Measurements from ENCODE around the gene NDUFV3.

Gene NDUFV3

GRCh38 chr21:42848932-42849758, 44.0 kb upstream of the NDUFV3 start:
- in situ Hi-C loops (cut with HindIII; ENCODE audit: low sequenced_read_pairs), result no loop called here
- no peak for DNase-seq (ENCODE audit: low read depth, low spot score)
- H3K4me3 ChIP-seq (ENCODE audit: low read depth, low read length), result no peak overlapping the region
- TF ChIP-seq CTCF (IDR thresholded peaks at IDR 0.05; ENCODE audit: low read depth, low read length), result no peak

GRCh38 chr21:42849759-42850412, 43.2 kb upstream of the NDUFV3 start:
- TF ChIP-seq CTCF (IDR thresholded peaks at IDR 0.05; ENCODE audit: low read depth, low read length), result no peak

GRCh38 chr21:42850463-42850862, 42.6 kb upstream of the NDUFV3 start:
- no peak overlapping the region for H3K4me3 ChIP-seq (ENCODE audit: low read depth, low read length)
- in situ Hi-C loops (cut with HindIII; ENCODE audit: low sequenced_read_pairs), result no loop called here
- no peak for DNase-seq (ENCODE audit: low read depth, low spot score)
- TF ChIP-seq CTCF (IDR thresholded peaks at IDR 0.05; ENCODE audit: low read depth, low read length), result no peak

More at GRCh38 chr21:42849759-42850412, 43.2 kb upstream of the NDUFV3 start:
- DNase-seq (ENCODE audit: low read depth, low spot score), result no peak
- H3K4me3 ChIP-seq (ENCODE audit: low read depth, low read length), result no peak overlapping the region
- in situ Hi-C loops (cut with HindIII; ENCODE audit: low sequenced_read_pairs), result no loop called here

GRCh38 chr21:42850866-42851391, 42.2 kb upstream of the NDUFV3 start:
- in situ Hi-C loops (cut with HindIII; ENCODE audit: low sequenced_read_pairs), result no loop called here
- DNase-seq (ENCODE audit: low read depth, low spot score), result no peak
- peak; percentile 51 for TF ChIP-seq CTCF (IDR thresholded peaks at IDR 0.05; ENCODE audit: low read depth, low read length)
- no peak overlapping the region for H3K4me3 ChIP-seq (ENCODE audit: low read depth, low read length)

- in situ Hi-C loops (cut with HindIII; ENCODE audit: low sequenced_read_pairs), result no loop called here
- TF ChIP-seq CTCF (IDR thresholded peaks at IDR 0.05; ENCODE audit: low read depth, low read length), result no peak
- no peak for DNase-seq (ENCODE audit: low read depth, low spot score)
- no peak overlapping the region for H3K4me3 ChIP-seq (ENCODE audit: low read depth, low read length)
Observed at GRCh38 chr21:42851812-42852665, 41.1 kb upstream of the NDUFV3 start.

- no peak overlapping the region for H3K4me3 ChIP-seq (ENCODE audit: low read depth, low read length)
- TF ChIP-seq CTCF (IDR thresholded peaks at IDR 0.05; ENCODE audit: low read depth, low read length), result no peak
- no peak for DNase-seq (ENCODE audit: low read depth, low spot score)
- in situ Hi-C loops (cut with HindIII; ENCODE audit: low sequenced_read_pairs), result no loop called here
Observed at GRCh38 chr21:42852925-42853570, 40.1 kb upstream of the NDUFV3 start.

Data from astrocyte of the spinal cord (primary cell).